Measurements from ENCODE around the gene ZNF567. TPM values are rescaled to one million over a fixed set of nuclear protein-coding genes. Genes with fewer than 3 reads are reported as not detected.

Gene ZNF567
- total RNA-seq, 2 experiments from 2014 or later = 7.3 to 7.6 TPM

DNA sequence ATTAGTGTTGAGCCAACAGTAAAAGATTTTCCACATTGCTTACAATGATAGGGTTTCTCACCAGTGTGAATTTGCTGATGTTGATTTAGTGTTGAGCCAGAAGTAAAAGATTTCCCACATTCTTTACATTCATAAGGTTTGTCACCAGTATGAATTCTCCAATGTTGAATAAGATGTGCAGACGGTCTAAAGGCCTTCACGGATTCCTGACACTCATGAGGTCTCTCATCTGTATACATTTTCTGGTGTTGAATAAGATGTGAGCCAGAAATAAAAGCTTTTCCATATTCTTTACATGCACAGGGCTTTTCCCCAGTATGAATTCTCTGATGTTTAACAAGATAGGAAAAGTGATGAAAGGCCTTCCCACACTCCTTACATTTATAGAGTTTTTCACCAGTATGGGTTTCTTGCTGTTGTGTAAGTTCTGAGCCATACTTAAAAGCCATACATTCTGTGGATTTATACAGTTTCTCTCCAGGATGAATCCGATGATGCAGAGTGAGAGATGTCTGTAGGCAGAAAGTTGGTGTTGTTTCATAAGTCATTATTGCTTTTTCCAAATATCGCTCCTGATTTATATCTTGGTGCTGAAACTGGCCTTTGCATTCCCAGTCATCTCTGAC is 62.8 kb downstream of the ZNF567 start:
- ChIA-PET CTCF (no interaction called here), POLR2A (no interaction called here)
- TF ChIP-seq, protein P1, sequence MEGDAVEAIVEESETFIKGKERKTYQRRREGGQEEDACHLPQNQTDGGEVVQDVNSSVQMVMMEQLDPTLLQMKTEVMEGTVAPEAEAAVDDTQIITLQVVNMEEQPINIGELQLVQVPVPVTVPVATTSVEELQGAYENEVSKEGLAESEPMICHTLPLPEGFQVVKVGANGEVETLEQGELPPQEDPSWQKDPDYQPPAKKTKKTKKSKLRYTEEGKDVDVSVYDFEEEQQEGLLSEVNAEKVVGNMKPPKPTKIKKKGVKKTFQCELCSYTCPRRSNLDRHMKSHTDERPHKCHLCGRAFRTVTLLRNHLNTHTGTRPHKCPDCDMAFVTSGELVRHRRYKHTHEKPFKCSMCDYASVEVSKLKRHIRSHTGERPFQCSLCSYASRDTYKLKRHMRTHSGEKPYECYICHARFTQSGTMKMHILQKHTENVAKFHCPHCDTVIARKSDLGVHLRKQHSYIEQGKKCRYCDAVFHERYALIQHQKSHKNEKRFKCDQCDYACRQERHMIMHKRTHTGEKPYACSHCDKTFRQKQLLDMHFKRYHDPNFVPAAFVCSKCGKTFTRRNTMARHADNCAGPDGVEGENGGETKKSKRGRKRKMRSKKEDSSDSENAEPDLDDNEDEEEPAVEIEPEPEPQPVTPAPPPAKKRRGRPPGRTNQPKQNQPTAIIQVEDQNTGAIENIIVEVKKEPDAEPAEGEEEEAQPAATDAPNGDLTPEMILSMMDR (IDR thresholded peaks at IDR 0.05) = no peak
- DNase-seq (no peak), ATAC-seq (ENCODE audit: poor library complexity) (no peak)
- Mint-ChIP-seq H3K9me3 (peaks cover 18% of the 10 kb centered on the region), H3K4me1 (ENCODE audit: low read depth) (no peaks in the 10 kb centered on the region), H3K27ac (no peak overlapping the region), H3K27me3 (no peaks in the 10 kb centered on the region), H3K36me3 (ENCODE audit: low read depth) (peaks cover 95% of the 10 kb centered on the region), H3K4me3 (no peak overlapping the region)
- intact Hi-C loops (cut with DNase I, micrococcal nuclease) = no loop called here
- H3K4me3 ChIP-seq (ENCODE audit: low read length) = no peak overlapping the region
- no peaks in the 10 kb centered on the region for H3K27me3 ChIP-seq (ENCODE audit: control insufficient read depth in 1 of 2, insufficient read depth in 2 of 2, low read length in 2 of 2)
- H3K9me3 ChIP-seq (ENCODE audit: control insufficient read depth in 1 of 2, insufficient read depth in 1 of 2, low read length in 2 of 2) = peaks cover 57 to 95% of the 10 kb centered on the region in 2 experiments
- no peaks in the 10 kb centered on the region for H3K4me1 ChIP-seq (ENCODE audit: insufficient read depth, low read length)
- H3K27ac ChIP-seq (ENCODE audit: low read depth in 1 of 2, low read length in 2 of 2) = no peak overlapping the region
- H3K36me3 ChIP-seq (ENCODE audit: insufficient read depth, low read length) = peaks cover 19% of the 10 kb centered on the region

Other genes starting within 250 kb of the ZNF567 start
- gene ZNF566, start 198.1 kb upstream of the ZNF567 start, total RNA-seq = 1 to 10 TPM; 6.3 to 6.8 TPM
- 1 to 10 TPM; 2.0 to 5.0 TPM for gene ZNF260, start 159.3 kb upstream of the ZNF567 start, total RNA-seq
- gene ZNF529, start 114.3 kb upstream of the ZNF567 start, total RNA-seq = 10 to 100 TPM; 39.6 to 42.7 TPM
- gene ZNF382, start 82.3 kb upstream of the ZNF567 start, total RNA-seq = 1 to 10 TPM; 4.2 to 4.4 TPM
- gene ZNF461, start 20.8 kb upstream of the ZNF567 start, total RNA-seq = 10 to 100 TPM; 13.3 to 15.9 TPM
- gene ZNF850, start 85.2 kb downstream of the ZNF567 start, total RNA-seq = 1 to 10 TPM in 1 of 2 experiments, under 1 TPM in 1; 0.77 to 2.1 TPM
- gene ZNF790, start 150.8 kb downstream of the ZNF567 start, total RNA-seq = 1 to 10 TPM; 2.9 to 3.5 TPM
- 1 to 10 TPM; 5.9 to 7.1 TPM for gene ZNF345, start 163.3 kb downstream of the ZNF567 start, total RNA-seq
- gene ZNF829, start 228.7 kb downstream of the ZNF567 start, total RNA-seq = 1 to 10 TPM; 3.8 to 4.4 TPM
- gene ZNF568, start 228.7 kb downstream of the ZNF567 start, total RNA-seq = 1 to 10 TPM; 3.0 to 4.2 TPM

Data from CD4-positive, alpha-beta T cell (primary cell).